Measurements from ENCODE around the gene TMC6. TPM values are rescaled to one million over a fixed set of nuclear protein-coding genes. Genes with fewer than 3 reads are reported as not detected.
"Not testable (repeated sequence)": the region's sequence is repeated elsewhere in the genome, so short reads cannot be mapped to it uniquely, and the experiment has no call there.

Gene TMC6
- total RNA-seq, 1 donor from 2014 or later, result 86.4 TPM

DNA sequence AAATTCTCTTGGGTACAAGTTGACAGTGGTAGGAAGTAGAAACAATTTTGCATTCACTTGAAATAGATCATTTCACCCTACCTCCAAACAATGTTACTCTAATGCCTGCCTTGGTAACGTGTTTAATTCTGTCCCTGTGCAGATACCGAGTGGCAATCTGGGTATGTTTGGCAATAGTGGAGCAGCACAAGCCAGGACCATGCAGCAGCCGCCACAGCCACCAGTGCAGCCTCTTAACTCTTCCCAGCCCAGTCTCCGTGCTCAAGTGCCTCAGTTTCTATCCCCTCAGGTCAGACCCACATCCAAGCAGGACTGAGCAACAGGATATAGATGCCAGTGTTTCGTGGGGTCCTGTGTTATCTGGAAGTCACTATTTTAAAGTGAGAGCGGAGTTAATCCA is 49.3 kb downstream of the TMC6 start:
- no peak overlapping the region for H3K4me3 Mint-ChIP-seq
- peaks cover 4% of the 10 kb centered on the region for H3K4me1 Mint-ChIP-seq
- H3K27me3 Mint-ChIP-seq (ENCODE audit: low read depth), result no peaks in the 10 kb centered on the region
- peaks cover 33% of the 10 kb centered on the region for H3K36me3 Mint-ChIP-seq
- no peaks in the 10 kb centered on the region for H3K9me3 Mint-ChIP-seq
- no peak overlapping the region for H3K27ac Mint-ChIP-seq
- DNase-seq (ENCODE audit: low spot score in 2 of 2, unreplicated experiment in 2 of 2), result no peak
- TF ChIP-seq CTCF (IDR thresholded peaks at IDR 0.05; ENCODE audit: unreplicated experiment), result no peak

DNA sequence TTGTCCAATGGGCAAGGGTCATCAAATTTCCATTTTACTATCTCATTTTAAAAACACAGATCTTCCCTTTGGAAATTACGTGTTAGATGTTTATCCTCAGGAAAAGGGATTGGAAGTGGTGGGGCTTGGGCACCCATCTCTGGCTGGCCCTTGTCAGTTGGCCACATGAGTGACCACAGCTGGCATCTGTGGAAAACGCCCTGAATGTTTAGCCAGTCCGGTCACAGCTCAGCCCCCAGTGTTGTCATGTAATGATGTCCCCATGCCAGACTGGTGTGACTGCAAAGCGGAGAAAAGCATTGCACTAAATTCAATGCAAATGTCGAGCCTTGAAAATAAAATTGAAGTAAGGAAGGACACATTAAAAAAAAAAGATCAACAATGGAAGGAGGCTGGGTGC is 53.0 kb downstream of the TMC6 start:
- no peak overlapping the region for H3K27ac Mint-ChIP-seq
- no peak for TF ChIP-seq CTCF (IDR thresholded peaks at IDR 0.05; ENCODE audit: unreplicated experiment)
- no peaks in the 10 kb centered on the region for H3K9me3 Mint-ChIP-seq
- no peak for DNase-seq (ENCODE audit: low spot score in 2 of 2, unreplicated experiment in 2 of 2)
- no peaks in the 10 kb centered on the region for H3K27me3 Mint-ChIP-seq (ENCODE audit: low read depth)
- H3K4me1 Mint-ChIP-seq, result no peaks in the 10 kb centered on the region
- H3K4me3 Mint-ChIP-seq, result no peak overlapping the region
- peaks cover 55% of the 10 kb centered on the region for H3K36me3 Mint-ChIP-seq

DNA sequence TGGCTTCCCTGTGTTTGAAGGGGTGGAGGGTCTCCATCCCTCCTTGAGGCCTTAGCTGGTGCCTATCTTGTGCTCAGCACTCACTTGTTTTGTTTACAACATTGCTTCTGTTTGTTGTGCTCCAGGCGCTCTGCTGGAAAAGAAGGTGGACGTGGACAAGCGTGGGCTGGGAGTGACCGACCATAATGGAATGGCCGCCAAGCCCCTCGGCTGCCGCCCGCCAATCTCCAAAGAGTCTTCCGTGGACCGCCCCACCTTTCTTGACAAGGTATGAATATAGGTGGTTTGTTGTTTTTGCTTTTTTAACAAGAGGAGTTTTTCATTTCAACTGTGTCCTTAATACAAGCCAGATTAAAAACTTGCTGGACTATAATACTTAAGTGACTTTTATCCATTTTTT is 53.5 kb downstream of the TMC6 start:
- Mint-ChIP-seq H3K27me3 (ENCODE audit: low read depth) (no peaks in the 10 kb centered on the region), H3K4me3 (no peak overlapping the region), H3K9me3 (no peaks in the 10 kb centered on the region), H3K27ac (no peak overlapping the region), H3K4me1 (no peaks in the 10 kb centered on the region), H3K36me3 (peaks cover 54% of the 10 kb centered on the region)
- no peak for TF ChIP-seq CTCF (IDR thresholded peaks at IDR 0.05; ENCODE audit: unreplicated experiment)
- no peak for DNase-seq (ENCODE audit: low spot score in 2 of 2, unreplicated experiment in 2 of 2)

DNA sequence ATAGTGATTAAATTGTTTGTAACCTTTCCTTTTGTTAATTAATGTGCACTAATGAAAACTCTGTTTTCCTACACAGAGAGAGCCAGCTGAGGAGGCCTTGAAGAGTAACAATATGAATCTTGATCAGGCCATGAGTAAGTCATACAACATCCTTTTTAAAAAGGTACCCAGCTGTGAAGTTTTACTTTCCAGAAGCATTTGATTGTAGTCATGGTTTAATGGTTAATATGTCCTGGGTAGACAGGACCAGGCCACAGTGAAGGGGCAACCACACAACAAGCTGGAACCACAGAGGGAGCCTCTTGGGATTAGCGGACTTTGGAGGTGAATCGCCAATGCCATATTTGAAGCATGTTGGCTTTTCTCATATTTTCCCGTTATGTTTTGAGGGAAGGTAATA is 55.6 kb downstream of the TMC6 start:
- Mint-ChIP-seq H3K9me3 (no peaks in the 10 kb centered on the region), H3K27me3 (ENCODE audit: low read depth) (no peaks in the 10 kb centered on the region), H3K27ac (no peak overlapping the region)

DNA sequence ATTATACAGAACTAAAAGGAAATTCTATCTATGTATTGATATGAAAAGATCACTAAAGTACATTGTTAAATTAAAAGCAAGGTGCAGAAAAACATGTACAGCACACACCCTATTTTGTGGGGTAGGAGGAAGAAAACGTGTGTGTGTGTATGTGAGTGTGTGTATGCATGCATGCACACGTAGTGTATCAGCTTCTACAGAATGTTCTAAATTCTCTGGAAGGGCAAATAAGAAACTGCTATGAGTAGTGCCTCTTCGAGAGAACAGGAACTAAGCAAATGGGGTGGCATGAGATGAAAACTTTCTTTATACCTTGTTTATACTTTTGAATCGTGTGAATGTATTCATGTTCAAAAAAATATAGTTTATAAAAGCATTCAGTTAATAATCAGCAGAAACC is 58.9 kb downstream of the TMC6 start:
- Mint-ChIP-seq H3K36me3 (peaks cover 35% of the 10 kb centered on the region), H3K27ac (no peak overlapping the region), H3K9me3 (no peaks in the 10 kb centered on the region), H3K27me3 (ENCODE audit: low read depth) (no peaks in the 10 kb centered on the region), H3K4me3 (no peak overlapping the region), H3K4me1 (no peaks in the 10 kb centered on the region)
- no peak for TF ChIP-seq CTCF (IDR thresholded peaks at IDR 0.05; ENCODE audit: unreplicated experiment)
- no peak for DNase-seq (ENCODE audit: low spot score in 2 of 2, unreplicated experiment in 2 of 2)

More for the DNA sequence above, 55.6 kb downstream of the TMC6 start:
- peaks cover 47% of the 10 kb centered on the region for H3K36me3 Mint-ChIP-seq
- TF ChIP-seq CTCF (IDR thresholded peaks at IDR 0.05; ENCODE audit: unreplicated experiment), result no peak
- H3K4me3 Mint-ChIP-seq, result no peak overlapping the region
- DNase-seq (ENCODE audit: low spot score in 2 of 2, unreplicated experiment in 2 of 2), result no peak
- H3K4me1 Mint-ChIP-seq, result no peaks in the 10 kb centered on the region

DNA sequence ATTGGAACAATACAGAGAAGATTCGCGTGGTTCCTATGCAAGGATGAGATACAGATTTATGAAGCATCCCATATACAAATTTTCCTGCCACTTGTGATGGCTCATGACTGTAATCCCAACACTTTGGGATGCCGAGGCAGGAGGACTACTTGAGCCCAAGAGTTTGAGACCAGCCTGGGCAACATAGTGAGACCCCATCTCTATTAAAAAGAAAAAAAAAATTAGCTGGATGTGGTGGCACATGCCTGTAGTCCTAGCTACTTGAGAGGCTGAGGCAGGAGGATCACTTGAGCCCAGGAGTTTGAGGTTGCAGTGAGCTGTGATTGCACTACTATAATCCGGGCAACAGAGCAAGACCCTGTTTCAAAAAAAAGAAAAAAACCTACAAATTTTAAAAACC is 61.6 kb downstream of the TMC6 start:
- H3K36me3 Mint-ChIP-seq, result peaks cover 14% of the 10 kb centered on the region
- H3K9me3 Mint-ChIP-seq; H3K4me1 Mint-ChIP-seq; H3K27ac Mint-ChIP-seq; DNase-seq (ENCODE audit: low spot score in 2 of 2, unreplicated experiment in 2 of 2); H3K27me3 Mint-ChIP-seq (ENCODE audit: low read depth); H3K4me3 Mint-ChIP-seq: not testable (repeated sequence)

Measured in mesothelial cell of epicardium (in vitro differentiated cells).